ENCODE measurements around the gene ACTR1B.

The ACTR1B gene

GRCh38 chr2:97658691-97659157, 5.1 kb downstream of the ACTR1B start:
- peaks cover 24% of the 10 kb centered on the region for H3K4me1 ChIP-seq (ENCODE audit: insufficient read depth, low read length)
- peaks cover 72% of the 10 kb centered on the region for H3K36me3 ChIP-seq (ENCODE audit: insufficient read depth, low read length)
- ATAC-seq (ENCODE audit: insufficient read depth, low read depth) (no peak), DNase-seq (no peak)
- no peak overlapping the region for H3K27ac ChIP-seq (ENCODE audit: low read length)
- H3K27me3 ChIP-seq (ENCODE audit: insufficient read depth, low read length, poor library complexity) = no peaks in the 10 kb centered on the region
- peaks cover 48% of the 10 kb centered on the region for H4K20me1 ChIP-seq (ENCODE audit: insufficient read depth, low read length)
- H3K4me2 ChIP-seq (ENCODE audit: insufficient read depth, low read length) = no peak overlapping the region
- H3K4me3 ChIP-seq (ENCODE audit: low read depth in 1 of 2, low read length in 2 of 2) = no peak overlapping the region
- TF ChIP-seq EZH2 (IDR thresholded peaks at IDR 0.05; ENCODE audit: borderline replicate concordance, low read depth, low read length, severe bottlenecking) (no peak), CTCF (IDR thresholded peaks at IDR 0.05; ENCODE audit: borderline replicate concordance, extremely low read depth, low read length, poor library complexity, severe bottlenecking) (no peak)
- H2AFZ ChIP-seq (ENCODE audit: low read depth, low read length) = no peak overlapping the region
- H3K9me3 ChIP-seq (ENCODE audit: insufficient read depth, low read length, severe bottlenecking) = no peaks in the 10 kb centered on the region
- no peak overlapping the region for H3K9ac ChIP-seq (ENCODE audit: low read depth, low read length)
- peaks cover 42% of the 10 kb centered on the region for H3K79me2 ChIP-seq (ENCODE audit: insufficient read depth, low read length)

GRCh38 chr2:97657986-97658690, 5.7 kb downstream of the ACTR1B start:
- no peaks in the 10 kb centered on the region for H3K27me3 ChIP-seq (ENCODE audit: insufficient read depth, low read length, poor library complexity)
- no peak overlapping the region for H3K4me2 ChIP-seq (ENCODE audit: insufficient read depth, low read length)
- H3K4me3 ChIP-seq (ENCODE audit: low read depth in 1 of 2, low read length in 2 of 2) = no peak overlapping the region
- no peak overlapping the region for H3K9ac ChIP-seq (ENCODE audit: low read depth, low read length)
- DNase-seq = no peak
- no peak for ATAC-seq (ENCODE audit: insufficient read depth, low read depth)
- no peaks in the 10 kb centered on the region for H3K9me3 ChIP-seq (ENCODE audit: insufficient read depth, low read length, severe bottlenecking)
- H4K20me1 ChIP-seq (ENCODE audit: insufficient read depth, low read length) = peaks cover 48% of the 10 kb centered on the region
- H3K27ac ChIP-seq (ENCODE audit: low read length) = no peak overlapping the region
- H3K36me3 ChIP-seq (ENCODE audit: insufficient read depth, low read length) = peaks cover 72% of the 10 kb centered on the region
- H2AFZ ChIP-seq (ENCODE audit: low read depth, low read length) = no peak overlapping the region
- TF ChIP-seq EZH2 (IDR thresholded peaks at IDR 0.05; ENCODE audit: borderline replicate concordance, low read depth, low read length, severe bottlenecking) (no peak), CTCF (IDR thresholded peaks at IDR 0.05; ENCODE audit: borderline replicate concordance, extremely low read depth, low read length, poor library complexity, severe bottlenecking) (no peak)
- H3K4me1 ChIP-seq (ENCODE audit: insufficient read depth, low read length) = peaks cover 24% of the 10 kb centered on the region
- peaks cover 36% of the 10 kb centered on the region for H3K79me2 ChIP-seq (ENCODE audit: insufficient read depth, low read length)

GRCh38 chr2:97656905-97657587, 6.8 kb downstream of the ACTR1B start:
- H3K9me3 ChIP-seq (ENCODE audit: insufficient read depth, low read length, severe bottlenecking) = no peaks in the 10 kb centered on the region
- H3K27ac ChIP-seq (ENCODE audit: low read length) = no peak overlapping the region
- H3K4me1 ChIP-seq (ENCODE audit: insufficient read depth, low read length) = peaks cover 14% of the 10 kb centered on the region
- H4K20me1 ChIP-seq (ENCODE audit: insufficient read depth, low read length) = peaks cover 47% of the 10 kb centered on the region
- H3K9ac ChIP-seq (ENCODE audit: low read depth, low read length) = no peak overlapping the region
- H2AFZ ChIP-seq (ENCODE audit: low read depth, low read length) = no peak overlapping the region
- H3K27me3 ChIP-seq (ENCODE audit: insufficient read depth, low read length, poor library complexity) = no peaks in the 10 kb centered on the region
- no peak for ATAC-seq (ENCODE audit: insufficient read depth, low read depth)
- H3K36me3 ChIP-seq (ENCODE audit: insufficient read depth, low read length) = peaks cover 71% of the 10 kb centered on the region
- TF ChIP-seq EZH2 (IDR thresholded peaks at IDR 0.05; ENCODE audit: borderline replicate concordance, low read depth, low read length, severe bottlenecking) = no peak
- no peak for TF ChIP-seq CTCF (IDR thresholded peaks at IDR 0.05; ENCODE audit: borderline replicate concordance, extremely low read depth, low read length, poor library complexity, severe bottlenecking)
- H3K79me2 ChIP-seq (ENCODE audit: insufficient read depth, low read length) = peaks cover 25% of the 10 kb centered on the region
- H3K4me2 ChIP-seq (ENCODE audit: insufficient read depth, low read length) = no peak overlapping the region
- H3K4me3 ChIP-seq (ENCODE audit: low read depth in 1 of 2, low read length in 2 of 2) = no peak overlapping the region
- no peak for DNase-seq

Data from DND-41 (cell line).